HG03558 (cell line): ENCODE data around the gene ST8SIA1.
"Not testable (repeated sequence)": the region's sequence is repeated elsewhere in the genome, so short reads cannot be mapped to it uniquely, and the experiment has no call there.

Experiments
- ATAC-seq: cut with Tn5 transposase; IDR thresholded peaks from one replicate; pipeline ENCODE4 v1.9.1; 2021; ENCODE audit warnings: moderate number of reproducible peaks; ENCODE audit not compliant: unreplicated experiment; ENCODE audit errors: extremely low read depth

ST8SIA1 gene

DNA sequence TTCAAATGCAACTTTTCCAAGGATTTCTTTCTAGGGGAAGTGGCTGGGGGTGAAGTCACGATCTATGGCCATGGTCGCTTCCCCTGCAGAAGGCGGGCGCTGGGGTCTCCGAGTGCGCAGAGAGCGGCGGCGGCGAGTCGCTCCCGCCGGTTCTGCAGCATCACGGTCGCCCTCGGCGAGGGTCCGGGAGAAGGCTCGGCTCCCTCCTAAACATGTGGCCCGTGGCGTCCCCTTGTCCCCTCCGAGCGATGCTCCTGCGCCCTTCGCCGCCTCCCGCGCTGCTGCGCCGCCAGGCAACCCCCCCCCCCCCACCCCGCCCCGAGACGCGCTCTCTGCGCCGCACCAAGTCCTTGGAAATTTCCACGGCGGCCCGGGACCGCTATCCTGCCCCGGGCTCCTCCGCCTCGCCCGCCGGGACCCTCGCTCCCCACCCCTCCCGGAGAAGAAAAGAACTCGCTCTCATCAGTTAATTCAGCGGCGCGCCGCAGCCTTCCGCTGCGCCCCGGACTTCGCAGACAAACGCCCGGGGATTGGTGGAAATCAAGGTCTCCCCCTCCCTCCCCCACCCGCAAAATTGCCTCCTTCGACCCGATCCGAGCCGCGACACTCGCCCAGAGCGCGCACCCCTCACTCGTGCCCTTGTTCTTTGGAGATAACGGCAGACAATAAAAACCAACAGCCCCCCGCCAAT, at the start of gene ST8SIA1:
Gene ST8SIA1, minus strand, starts transcription at position 298 of the 691 bp plus-strand sequence. CDS start 475 bp downstream, outside the sequence.
- no peak for ATAC-seq

DNA sequence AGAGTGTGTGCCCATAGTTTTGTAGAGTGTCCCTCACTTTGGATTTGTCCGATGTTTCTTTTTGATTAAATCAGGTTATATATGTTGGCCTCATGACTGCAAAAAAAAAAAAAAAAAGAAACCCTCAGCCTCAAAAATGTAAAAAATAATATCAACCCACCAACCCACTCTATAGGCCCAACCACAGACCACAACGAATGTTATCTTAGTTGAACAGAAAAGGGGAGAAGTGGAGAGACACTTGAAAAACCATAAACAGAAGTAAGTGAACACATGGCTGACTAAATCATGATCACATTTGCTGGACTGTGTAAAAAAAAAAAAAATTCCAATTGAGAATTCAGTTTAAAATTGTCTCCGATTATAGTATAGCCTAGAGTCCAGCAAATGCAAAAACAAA, 45.5 kb upstream of the ST8SIA1 start:
- ATAC-seq: no peak

- no peak for ATAC-seq
Observed at GRCh38 chr12:22377731-22378496, 43.4 kb upstream of the ST8SIA1 start.

DNA sequence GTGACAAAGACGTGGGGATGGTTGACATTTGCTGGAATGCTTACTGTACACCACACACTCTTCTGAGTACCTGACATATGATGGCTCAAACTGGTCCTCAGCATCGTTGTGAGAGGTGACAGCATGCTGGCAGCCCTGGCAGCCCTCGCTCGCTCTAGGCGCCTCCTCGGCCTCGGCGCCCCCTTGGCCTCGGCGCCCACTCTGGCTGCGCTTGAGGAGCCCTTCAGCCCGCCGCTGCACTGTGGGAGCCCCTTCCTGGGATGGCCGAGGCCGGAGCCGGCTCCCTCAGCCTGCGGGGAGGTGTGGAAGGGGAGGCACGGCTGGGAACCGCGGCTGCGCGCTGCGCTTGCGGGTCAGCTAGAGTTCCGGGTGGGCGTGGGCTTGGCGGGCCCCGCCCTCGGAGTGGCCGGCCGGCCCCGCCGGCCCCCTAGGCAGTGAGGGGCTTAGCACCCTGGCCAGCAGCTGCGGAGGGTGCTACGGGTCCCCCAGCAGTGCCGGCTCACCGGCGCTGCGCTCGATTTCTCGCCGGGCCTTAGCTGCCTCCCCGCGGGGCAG, 42.2 kb upstream of the ST8SIA1 start:
- not testable (repeated sequence) for ATAC-seq

DNA sequence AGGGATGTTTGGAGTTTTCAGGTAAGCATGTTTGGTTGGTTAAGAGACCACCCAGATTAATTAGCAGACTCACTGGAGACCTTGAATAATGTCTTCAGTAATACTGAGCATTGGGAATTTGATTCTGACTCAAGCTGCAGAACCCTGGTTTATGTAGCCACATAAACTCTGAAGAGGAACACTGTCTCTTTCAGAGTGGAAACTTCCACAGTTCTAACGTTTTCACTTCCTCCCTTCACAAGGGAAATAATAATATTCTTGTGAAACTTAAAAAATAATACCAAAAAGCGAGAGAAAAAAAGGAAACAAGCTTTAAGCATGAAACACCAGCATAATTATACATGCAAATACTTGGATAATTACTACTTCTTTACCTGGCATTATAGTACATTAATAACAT, 40.0 kb upstream of the ST8SIA1 start:
- no peak for ATAC-seq

- no peak for ATAC-seq
Observed at GRCh38 chr12:22372277-22372837, 37.9 kb upstream of the ST8SIA1 start.

DNA sequence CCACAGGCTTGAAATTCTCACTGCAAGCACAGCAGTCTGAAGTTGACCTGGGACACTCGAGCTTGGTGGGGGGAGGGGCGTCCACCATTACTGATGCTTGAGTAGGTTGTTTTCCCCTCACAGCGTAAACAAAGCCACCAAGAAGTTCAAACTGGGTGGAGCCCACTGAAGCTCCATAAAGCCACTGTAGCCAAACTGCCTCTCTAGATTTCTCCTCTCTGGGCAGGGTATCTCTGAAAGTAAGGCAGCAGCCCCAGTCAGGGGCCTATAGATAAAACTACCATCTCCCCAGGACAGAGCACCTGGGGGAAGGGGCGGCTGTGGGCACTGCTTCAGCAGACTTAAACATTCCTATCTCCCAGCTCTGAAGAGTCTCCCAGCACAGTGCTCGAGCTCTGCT, 31.7 kb upstream of the ST8SIA1 start:
- no peak for ATAC-seq

DNA sequence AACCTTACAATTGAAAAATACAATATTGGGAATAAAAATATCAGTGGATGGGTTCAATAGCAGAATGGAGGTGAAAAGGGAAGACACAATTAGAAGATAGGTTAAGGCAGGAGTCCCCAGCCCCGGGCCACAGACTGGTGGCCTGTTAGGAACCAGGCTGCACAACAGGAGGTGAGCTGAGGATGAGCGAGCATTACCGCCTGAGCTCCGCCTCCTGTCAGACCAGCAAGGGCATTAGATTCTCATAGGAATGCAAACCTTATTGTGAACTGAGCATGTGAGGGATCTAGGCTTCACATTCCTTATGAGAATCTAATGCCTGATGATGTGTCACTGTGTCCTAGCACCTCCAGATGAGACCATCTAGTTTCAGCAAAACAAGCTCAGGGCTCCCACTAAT, 27.3 kb upstream of the ST8SIA1 start:
- no peak for ATAC-seq

GRCh38 chr12:22360774-22361173, 26.3 kb upstream of the ST8SIA1 start:
- ATAC-seq: no peak

DNA sequence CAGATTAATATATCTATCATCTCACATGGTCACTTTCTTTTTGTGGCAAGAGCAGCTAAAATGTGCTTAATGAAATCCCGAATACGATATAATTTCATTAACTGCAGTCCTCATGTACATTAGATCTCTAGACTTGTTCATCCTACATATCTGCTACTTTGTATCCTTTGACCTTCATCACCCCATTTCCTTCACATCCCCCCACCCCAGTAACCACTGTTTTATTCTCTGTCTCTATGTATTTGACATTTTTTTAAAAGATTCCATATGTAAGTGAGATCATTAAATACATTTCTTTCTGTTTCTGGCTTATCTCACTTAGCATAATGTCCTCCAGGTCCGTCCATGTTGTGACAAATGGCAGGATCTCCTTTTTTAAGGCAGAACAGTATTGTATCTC, 23.0 kb upstream of the ST8SIA1 start:
- ATAC-seq: no peak

- no peak for ATAC-seq
Observed at GRCh38 chr12:22356231-22356630, 21.7 kb upstream of the ST8SIA1 start.

DNA sequence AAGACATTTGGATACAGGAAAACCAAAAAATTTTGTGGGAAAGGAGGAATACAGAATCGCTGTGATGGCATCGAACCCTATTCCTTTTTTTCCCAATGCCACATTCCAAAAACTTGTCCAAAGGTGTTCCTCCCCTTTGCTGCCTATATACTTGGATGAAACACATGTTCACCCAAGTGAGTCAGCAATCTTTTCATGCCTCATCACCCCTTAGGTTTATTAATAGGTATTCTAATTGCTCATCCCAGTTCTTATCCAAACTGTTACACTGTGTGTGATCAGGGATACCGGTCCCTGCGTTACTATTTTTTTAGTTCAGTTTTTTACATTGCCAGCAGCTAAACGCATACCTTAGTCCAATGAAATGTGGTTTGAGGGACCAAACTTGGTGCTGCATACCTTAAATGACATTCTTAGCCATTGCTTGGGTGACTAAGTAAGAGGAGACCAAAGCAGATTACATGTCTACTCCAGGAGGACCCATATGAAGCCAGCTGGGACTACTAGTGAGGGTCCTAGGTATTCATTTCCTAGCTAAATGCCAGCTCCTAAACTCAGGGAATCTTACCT, 20.6 kb upstream of the ST8SIA1 start:
- ATAC-seq: no peak

DNA sequence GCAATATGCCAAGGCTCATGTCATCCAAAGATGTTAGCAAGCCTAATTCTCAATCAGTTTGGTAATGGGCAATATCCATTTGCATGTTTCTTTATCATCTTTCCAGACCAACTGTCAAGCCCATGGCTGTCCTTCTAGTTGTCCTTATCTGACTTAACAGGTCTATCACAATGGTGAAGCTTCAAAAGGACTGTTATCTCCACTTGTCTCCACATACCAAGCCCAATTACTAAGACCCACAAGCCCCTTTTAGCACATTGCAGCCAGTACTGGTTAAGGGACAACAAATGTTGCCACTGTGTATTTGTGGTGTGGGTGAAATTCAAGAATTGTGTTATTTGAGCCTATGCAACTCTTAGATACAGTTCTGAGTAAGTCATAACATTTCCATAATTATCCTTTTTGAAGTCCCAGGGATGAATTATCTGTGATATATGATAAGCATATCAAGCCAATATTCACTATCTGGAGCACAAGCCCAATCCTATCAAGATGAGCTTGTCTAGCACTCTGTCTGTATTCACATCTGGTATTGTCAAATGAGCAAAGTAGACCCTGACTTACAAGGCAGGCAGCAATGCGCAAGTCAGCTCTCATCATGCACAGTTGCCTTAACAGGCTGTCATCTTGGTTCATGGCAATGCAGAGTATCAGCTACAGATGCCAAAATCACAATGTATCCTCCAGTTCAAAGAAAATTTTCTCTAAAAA, 19.3 kb upstream of the ST8SIA1 start:
- no peak for ATAC-seq

DNA sequence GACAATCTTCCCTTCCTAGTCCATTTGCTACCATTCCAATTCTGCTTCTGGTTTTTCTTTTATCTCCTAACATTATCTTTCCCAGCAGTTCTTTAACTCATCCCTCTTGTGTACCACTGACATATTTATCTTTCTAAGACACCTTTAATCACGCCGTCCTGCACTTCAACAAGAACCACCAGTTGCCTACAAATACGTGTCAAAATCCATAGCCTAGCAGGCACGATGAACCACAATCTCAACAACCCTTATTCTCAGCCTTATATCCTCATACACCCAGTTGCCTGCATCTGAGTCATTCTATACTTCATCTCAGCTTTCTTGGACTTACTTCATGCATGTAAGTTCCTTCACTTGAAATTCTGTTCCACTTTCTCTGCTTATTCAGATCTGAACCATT, 16.4 kb upstream of the ST8SIA1 start:
- ATAC-seq: no peak

GRCh38 chr12:22348208-22348607, 13.7 kb upstream of the ST8SIA1 start:
- no peak for ATAC-seq

DNA sequence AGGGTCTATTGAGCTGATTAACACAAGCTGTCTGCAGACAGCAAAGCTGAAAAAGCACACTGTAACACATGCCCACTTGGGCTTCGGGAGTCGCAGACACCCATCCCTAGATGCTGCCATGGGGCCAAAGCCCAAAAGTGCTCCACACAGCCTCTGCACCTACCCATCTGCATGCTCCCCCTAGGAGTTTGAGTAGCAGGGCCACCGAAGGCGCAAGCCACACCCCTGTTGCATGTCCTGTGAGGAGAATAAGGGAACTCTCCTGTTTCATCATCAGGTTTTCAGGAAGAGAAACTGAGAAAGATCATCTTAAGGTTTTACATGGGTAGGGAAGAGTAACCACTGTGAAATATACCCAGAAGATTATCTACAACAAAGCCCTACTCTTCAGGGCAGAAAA, 5.6 kb upstream of the ST8SIA1 start:
- no peak for ATAC-seq

DNA sequence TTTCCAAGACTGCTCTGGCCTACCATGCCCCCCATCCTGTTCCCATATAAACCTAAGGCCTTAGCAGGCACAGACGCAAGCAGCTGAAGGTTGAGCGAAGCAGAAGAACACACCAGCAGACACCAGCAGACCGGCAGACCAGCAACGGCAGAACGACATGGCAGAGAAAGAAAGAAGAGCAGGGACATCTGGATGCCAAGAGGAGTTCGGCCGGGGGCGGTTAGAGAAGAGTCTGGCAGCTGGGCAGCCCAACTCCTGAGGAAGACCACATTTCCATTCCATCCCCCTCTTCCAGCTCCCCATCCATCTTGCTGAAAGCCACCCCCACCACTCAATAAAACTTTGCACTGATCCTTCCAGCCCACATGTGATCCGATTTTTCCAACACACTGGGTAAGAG, 5.2 kb upstream of the ST8SIA1 start:
- no peak for ATAC-seq

DNA sequence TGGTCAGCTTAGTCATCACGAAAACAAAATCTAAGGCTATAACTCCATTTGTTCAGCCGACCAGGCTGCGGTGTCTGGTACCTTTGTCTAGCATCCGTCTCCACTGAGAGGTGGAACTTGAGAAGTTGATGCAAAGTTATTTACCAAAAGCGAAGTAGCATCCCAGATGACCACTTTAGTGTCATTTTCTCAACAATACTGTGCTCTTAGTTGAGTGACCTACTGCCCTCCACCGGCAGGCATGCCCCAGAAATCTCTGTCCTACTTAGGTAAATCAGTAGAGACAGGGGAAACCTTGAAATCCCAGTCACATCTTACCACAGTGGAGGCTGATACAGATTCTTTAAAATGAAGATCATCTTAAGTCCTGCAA, 1.3 kb upstream of the ST8SIA1 start:
- no peak for ATAC-seq

DNA sequence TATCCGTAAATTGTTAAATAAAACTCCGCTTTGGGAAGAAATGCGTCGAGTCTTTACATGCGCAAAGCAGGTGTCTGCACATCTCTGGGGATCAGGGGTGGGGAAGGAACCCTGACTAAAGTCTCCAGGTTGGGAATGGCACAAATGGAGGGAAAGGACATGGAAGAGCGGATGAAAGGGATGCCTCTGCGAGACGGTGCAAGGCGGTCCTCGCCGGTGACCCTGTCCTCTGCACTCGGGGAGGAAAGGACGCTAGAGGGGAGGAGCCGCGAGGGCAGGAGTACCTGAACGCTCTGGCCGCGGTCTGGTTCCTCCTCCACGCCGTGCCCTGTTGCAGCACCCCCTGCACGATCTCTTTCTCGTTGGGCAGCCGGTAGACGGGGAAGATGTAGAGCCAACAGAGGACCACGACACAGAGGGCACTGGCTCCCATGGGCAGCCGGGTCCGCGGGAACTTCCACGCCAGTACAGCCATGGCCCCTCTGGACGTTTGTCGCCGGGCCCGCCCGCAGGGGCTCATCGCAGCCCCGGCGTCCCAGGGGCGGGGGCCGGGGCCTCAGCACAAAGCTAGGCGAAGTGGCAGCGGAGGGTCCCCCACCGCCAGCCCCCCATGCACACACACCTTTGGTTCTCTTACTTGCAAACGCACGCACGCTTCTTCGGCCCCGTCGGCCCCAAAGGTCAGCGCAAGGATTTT, 646 bp downstream of the ST8SIA1 start:
- no peak for ATAC-seq

- no peak for ATAC-seq
Observed at GRCh38 chr12:22333186-22333712, 1.3 kb downstream of the ST8SIA1 start.
